HG02840 (cell line): ENCODE results near the gene STPG3.
A peak's percentile ranks its signal among the peaks of the same experiment; 100 is the strongest.

ENCODE experiments used
- ATAC-seq: cut with Tn5 transposase; IDR thresholded peaks from one replicate; pipeline ENCODE4 v1.9.1; 2021; ENCODE audit warnings: mild to moderate bottlenecking, moderate library complexity, moderate number of reproducible peaks; ENCODE audit not compliant: unreplicated experiment, low FRiP score

STPG3 gene

GRCh38 chr9:137299203-137299565, 48.1 kb downstream of the STPG3 start:
- ATAC-seq: no peak

GRCh38 chr9:137299938-137300337, 48.9 kb downstream of the STPG3 start:
- no peak for ATAC-seq

GRCh38 chr9:137300567-137301080, 49.5 kb downstream of the STPG3 start:
- no peak for ATAC-seq

- ATAC-seq: peak; percentile 18
Observed at GRCh38 chr9:137301081-137301947, 50.2 kb downstream of the STPG3 start.

- ATAC-seq: peak; percentile 63
Observed at GRCh38 chr9:137302118-137302448, 51.0 kb downstream of the STPG3 start, which contains the start of gene NRARP. Gene NRARP (minus strand): TSS chr9:137302271. CDS start chr9:137301928, 343 bp downstream.

GRCh38 chr9:137302449-137303150, 51.5 kb downstream of the STPG3 start:
- peak; percentile 37 for ATAC-seq
